COLO829 (cell line): Measurements from ENCODE around the gene SLC39A7.
A peak's percentile ranks its signal among the peaks of the same experiment; 100 is the strongest.

ENCODE experiments used
- DNase-seq: peaks from one replicate; pipeline ENCODE4 v3.0.0; 2012; ENCODE audit warnings: low spot score

SLC39A7 gene, protein sequence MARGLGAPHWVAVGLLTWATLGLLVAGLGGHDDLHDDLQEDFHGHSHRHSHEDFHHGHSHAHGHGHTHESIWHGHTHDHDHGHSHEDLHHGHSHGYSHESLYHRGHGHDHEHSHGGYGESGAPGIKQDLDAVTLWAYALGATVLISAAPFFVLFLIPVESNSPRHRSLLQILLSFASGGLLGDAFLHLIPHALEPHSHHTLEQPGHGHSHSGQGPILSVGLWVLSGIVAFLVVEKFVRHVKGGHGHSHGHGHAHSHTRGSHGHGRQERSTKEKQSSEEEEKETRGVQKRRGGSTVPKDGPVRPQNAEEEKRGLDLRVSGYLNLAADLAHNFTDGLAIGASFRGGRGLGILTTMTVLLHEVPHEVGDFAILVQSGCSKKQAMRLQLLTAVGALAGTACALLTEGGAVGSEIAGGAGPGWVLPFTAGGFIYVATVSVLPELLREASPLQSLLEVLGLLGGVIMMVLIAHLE

DNA sequence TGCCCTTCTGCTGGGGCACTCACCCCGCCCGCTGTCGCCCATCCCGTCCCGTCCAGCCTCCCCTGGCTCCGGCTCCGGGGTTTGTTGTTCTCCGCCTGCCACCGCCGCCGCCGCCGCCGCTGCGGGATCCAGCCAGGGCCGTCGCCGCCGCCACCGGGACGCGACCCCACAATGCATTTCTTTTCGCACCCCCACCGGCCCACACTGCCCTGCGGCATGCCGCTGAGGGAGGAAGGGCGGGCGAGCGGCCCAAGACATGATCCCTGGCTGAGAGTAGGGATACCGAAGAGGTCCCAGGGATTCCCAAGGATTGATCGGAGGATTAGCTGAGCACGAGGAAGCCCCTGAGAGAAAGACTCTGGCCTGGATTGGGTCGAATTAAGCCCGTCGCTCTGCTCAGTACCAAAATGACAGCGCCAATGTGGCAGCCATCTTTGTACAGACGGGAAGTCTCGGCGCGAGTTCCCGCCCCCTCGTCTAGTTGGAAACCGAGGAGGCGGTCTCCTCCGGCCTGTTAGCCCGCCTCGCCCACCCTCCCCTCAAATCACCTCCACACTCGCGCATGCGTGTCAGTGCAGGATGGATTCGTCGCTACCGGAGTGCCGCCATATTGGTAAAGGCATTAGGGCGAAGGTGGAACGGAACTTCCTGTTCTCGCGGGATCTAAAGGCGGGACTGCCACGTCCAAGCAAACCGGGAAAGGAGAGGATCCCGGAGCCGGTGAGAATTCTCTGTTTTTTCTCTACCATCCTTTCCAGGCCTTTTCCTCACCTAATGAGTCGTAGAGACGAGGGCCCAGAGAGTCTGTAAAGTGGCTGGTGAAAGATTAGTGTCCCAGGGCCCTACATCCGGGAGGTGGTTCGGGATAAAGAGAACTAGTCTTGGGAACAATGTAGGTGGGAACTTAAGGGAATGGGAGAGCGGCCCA, at the start of gene SLC39A7, which contains the start of gene RXRB:
TSS of gene SLC39A7 (plus strand) at position 649 of the 928 bp plus-strand sequence. CDS start 379 bp downstream, outside the sequence.
TSS of gene RXRB (minus strand) at position 447 of the 928 bp plus-strand sequence. CDS start at position 258, 189 bp downstream.
- peak; percentile 100 for DNase-seq

DNA sequence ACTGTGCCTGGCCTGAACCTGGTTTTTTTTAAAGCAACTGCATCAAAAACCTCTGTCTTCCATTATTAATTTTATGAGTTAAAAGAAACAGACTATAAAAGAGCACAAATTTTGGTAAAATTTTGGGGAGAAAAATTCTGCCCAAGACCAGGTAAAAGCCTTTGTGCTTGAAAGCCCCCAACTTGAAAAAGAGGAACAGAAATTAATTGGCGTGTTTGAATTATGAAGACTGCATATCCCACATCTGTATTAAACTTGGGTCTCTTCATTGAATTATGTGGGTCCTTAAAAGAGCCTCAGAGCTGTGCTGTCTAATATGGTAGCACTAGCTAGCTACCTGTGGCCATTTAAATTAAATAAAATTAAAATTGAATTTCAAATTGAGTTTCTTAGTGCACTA, 49.6 kb upstream of the SLC39A7 start:
- DNase-seq = no peak

DNA sequence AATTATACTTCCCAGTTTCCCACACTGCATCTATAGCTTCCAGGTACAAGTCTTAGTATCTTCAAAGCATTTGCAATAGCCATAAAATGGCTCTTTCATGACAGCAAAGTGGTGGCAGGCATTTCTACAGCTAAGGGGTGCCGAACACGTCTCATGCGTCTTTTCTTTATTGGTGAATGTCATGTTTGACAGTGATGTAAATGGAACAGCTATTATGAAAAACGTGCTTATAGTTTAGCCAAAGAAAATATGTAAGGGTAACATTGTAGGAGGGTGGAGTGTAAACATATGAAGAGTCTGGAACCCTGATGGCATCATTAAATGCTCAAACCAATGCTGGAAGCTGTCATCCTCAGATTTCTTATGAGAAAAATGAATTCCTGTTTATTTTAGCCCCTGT, 46.3 kb upstream of the SLC39A7 start:
- no peak for DNase-seq

DNA sequence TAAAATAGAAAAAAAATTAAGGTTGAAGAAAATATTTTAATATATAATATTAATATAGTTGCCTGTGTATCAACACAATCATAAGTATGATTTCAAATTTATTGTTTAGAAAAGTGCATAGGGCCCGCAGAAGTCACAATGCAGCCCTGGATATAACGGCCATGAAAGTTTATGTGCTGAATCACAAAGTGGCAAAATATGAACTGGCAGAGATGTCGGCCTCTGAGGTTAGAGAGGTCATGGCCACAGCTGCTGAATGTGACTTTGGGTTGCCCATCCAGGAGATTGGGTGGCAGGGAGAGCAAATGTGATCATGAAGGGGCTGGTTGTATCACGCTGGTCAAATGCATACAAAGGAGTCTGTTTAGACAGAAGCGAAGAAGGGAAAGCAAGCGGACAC, 44.1 kb upstream of the SLC39A7 start:
- no peak for DNase-seq

DNA sequence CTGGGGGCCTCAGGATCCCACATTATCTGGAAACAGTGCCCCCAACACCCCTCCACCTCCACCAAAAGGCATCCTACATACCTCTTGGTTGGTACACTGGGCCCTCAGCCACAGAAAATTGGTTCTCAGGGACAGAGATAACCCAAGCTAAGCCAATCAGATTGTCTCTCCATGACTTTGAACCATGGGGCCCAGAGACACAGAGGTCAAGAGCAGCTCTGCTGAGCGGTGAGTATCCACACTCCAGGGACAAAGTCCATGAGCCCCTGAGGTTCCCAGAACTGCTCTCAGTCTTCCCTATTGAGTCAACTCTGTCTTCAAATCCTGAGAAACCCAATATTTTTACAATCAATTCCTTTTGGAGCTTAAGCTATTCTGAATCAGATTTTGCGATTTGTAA, 43.7 kb upstream of the SLC39A7 start:
- DNase-seq = no peak

DNA sequence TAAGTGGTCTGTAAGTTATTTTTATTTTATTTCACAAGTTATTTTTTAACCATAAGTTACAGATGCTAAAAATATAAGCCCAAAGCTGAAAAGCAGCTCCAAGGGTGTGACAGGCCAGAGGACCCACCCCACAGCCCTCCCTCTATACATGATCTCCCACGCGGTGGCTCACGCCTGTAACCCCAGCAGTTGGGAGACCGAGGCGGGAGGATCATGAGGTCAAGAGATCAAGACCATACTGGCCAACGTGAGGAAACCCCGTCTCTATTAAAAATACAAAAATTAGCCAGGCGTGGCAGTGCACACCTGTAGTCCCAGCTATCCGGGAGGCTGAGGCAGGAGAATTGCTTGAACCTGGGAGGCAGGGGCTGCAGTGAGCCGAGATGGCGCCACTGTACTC, 40.6 kb upstream of the SLC39A7 start:
- DNase-seq = no peak

DNA sequence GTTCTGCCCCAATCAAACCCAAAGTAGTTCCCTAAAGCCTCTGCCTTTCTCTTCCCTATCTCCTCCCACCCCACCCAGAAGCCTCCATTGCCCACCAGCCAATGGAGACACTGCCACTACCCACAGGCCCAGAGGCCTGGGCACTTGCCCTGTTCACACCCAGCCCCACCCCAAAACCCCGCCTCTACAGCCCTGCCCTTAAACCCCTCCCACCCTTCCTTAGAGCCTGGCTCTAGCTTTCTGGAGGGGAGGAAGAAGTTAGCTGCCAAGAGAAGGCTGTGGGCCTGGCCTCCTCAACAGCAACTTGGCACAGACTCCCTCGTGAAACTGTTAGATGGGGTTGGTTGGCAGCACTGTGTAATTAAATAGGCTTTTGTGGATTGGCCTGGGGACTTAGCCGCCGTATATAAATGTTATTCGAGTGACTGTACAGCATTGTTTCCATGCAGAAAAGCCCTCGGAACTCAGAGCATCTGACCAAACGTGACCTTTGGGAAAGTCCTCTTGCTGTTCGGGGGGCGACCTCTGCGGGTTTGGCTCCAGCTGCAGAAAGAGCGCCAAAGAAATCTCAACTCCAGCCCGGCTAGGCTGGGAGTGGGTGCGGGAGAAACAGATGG, 39.8 kb upstream of the SLC39A7 start:
- DNase-seq = peak; percentile 95

DNA sequence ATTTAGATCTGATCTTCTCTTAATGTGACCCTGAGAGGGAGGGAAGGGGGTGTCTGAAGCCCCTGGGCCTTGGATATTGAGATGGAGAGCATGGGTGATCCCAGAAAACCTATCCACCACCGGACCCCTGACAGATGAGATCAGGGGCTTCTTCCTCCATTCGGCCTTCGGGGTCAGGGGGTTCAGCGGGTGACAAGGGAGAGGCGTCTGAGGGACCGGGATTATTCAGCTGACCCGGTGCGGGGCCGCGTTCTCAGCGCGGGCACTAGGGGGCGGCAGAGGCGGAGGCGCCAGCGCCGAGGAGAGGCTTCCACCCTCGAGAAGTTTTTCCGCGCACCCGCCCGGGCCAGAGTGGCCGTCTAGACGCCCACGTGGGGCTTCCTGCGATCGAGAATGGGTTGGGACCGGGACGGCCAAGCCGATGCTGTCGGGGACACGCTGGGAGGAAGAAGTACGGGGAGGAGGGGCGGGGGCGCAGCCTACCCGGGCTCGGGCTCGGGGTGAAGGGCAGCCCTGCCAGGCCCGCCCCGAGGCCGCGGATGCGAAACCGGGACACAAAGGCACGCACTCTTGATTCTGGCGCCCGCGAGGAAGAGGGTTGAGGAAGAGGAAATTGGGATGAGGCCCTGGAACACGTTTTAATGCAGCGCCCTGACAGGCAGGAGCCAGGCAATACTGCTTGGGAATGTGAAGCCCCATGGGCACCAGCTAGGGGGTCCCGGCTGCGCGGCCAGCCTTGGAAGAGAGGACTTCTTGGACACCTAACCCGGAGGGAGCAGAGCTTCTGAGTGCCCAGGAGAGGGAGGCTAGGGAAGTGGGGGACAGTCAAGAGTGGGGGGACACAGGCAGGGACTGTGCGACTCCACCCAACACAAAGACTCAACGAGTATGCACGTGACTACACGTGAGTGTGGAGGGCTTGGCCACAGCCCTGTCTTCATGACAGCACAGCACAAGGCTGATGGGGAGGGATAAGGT, 39.0 kb upstream of the SLC39A7 start:
- peak; percentile 81 for DNase-seq

DNA sequence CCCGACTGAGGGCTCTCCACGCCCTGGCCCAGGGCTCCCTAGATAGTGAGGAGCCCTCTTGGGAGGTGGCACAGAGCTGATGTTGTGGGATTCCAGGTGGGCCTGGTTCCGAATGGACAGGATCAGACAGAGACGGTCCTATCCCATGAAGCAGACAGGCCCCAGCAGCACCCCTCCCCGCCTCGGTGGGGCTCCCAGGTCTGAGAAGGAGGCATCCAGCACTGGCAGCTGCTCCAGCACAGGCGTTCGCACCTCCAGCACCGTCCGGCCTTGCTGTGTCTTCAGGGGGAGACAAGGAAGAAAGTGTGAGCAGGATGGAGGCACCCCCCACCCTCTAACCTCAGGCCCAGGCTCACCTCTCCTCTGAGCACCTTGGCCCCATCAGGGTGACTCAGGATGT, 37.1 kb upstream of the SLC39A7 start:
- DNase-seq = no peak

DNA sequence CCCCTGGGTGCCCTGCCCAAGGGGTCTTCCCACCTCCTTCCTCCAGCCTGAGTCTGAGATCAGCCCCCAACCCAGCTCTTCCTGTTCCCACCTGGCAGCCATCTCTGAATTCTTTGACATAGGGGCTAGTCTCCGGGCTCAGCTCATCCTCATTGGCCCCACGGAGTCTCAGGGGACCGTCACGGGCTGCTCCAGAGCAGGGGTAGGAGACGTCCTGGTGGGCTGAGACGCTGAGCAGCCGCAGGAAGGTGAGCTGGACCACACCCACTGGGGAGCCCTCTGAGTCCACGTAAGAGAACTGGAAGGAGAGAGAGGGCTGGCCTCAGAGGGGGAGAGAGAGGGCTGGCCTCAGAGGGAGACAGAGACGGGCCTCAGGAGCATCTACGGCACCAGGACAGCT, 36.5 kb upstream of the SLC39A7 start:
- no peak for DNase-seq

DNA sequence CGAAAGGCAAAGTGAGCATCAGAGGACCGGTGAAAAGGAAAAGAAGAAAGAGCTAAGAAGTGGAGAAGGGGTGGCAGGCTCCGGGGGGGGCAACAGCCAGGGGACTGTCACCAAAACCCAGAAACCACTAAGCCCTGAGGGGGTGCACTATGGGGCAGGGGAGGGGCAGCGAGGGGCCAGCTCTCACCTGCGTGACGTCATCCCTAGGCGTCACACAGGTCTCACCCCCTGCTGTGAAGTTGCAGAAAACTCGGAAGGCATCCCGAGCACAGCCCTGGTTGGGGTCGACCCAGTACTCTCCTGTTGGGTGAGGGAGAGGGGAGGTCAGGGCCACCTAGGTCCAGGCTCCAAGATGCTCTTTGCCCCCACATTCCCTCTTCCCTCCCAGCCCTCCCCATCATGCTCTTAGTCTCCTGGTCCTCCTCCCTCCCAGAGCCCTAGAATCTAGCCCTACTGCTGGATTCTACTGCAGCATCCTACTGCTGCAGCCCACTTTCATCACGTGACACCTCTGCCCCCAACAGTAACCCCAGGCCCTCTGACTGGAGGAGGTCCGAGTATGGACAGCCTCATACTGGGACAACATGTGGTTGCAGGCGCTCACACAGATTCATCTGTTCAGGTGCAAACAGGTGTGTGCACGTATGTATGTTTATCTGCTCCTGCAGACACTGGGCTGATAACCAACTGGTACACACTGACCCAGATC, 35.8 kb upstream of the SLC39A7 start:
- DNase-seq = no peak

DNA sequence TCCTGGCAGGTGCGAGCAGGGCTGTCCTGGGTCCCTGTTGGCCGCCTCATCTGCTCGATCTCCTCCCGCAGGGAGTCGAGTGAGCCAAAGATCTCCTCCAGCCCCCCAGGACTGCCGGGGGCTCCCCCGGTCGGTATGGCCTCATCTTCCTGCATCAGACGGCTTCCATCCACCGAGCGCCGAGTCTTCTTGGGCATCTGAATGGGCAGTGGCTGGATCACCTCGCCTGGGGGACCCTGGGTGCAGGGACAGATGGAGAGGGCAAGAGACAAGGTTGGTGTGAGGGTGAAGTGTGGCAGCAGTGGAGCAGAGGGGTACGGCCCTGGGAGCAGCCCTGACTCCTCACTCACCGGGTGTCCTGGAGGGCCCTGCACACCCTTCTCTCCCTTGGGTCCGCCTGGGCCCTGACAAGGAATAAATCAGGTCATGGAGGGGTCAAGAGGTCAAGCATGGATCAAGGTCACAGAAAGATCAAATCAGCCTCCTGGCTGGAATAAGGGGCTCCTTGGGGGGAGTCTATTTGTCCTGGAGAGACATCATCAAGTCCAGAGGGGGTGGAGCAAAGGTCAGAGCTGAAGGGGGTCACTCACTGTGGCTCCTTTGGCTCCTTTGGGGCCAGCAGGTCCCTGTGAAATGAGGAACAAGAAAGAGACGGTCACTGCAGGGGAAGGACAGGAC, 34.9 kb upstream of the SLC39A7 start:
- DNase-seq = no peak

DNA sequence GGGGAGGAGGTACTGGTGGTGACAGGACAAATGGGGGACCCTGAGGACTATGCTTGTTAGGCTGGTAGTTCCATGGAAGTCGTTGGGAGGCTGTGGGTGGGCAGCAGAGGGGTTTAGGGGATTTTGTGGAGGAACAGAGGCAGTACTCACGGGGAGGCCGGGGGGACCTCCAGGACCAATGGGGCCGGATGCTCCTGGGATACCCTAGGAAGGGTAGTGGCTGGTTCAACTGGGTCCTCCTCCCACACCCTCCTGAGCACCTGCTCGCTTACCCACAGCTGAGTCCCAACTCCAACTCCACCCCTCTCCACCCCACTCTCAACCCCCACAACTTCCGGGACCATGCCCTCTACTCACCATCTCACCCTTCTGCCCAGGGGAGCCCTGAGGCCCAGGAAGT, 34.3 kb upstream of the SLC39A7 start:
- DNase-seq = no peak

DNA sequence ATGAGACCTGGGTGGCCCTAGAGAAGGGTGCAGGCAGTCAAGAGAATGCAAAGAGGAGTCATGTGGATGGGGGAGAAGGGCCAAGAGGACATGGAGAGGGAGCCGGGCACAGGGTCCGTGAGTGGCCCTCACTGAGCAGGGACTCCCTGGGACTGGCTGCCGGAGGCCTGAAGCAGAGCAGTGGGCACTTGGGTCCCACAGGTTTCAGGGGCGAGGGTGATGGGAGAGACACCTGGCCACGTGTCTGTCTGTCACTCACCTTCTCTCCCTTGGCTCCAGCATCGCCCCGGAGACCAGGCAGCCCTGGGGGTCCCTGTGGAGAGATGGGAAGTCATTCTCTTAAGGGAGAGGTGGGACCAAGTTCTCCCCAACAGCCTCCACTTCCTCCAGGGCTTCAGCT, 33.9 kb upstream of the SLC39A7 start:
- DNase-seq = no peak

DNA sequence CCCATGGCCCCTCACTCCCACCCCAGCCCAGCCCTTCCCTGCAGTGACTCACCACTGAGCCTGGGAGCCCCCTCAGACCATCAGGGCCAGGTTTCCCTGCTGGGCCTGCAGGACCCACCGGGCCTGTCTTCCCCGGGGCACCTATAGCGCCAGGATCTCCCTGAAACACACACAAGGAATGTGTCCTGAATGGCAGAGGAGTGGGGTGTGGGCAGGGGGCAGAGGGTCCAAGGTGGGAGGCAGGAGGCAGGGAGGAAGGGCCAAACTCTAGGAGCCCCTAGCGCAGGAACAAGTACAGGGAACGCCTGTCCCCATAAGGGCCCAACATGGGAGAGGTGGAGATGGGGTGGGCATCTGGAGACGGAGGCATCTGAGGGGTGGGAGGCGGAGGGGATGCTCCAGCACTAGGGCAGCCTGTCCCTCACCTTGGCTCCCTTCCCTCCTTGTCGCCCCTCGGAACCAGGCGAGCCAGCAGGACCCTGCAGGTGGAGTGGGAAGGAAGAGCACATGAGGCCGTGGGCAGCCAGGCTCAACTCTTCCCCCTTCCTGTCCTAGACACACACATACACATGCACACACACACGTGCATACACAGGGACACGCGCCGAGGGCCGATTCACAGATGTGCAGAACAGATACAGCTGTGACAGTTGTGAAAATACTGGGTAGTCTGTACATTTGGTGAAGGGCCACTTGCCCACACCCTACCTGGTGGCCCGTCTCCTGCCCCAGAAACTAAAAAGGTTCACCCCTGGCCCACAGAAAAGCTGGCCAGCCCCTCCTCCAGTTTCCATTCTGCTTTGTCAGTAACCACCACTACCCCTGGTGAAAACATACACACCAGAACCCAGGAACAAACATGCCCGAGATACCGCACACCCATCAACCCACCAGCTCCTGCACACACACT, 33.0 kb upstream of the SLC39A7 start:
- DNase-seq = no peak

DNA sequence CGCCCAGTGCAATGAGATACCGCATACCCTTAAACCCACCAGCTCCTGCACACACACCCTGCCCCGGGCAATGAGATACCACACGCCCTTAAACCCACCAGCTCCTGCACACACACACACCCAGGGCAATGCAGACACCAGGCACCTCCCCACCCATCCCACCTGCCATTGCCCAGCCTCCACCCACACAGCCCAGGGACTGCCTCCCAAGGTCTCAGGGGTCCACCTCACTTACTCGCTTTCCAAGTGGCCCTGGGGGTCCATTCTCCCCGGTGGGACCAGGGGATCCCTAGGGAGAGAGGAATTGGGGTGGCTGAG, 32.4 kb upstream of the SLC39A7 start:
- DNase-seq = no peak

DNA sequence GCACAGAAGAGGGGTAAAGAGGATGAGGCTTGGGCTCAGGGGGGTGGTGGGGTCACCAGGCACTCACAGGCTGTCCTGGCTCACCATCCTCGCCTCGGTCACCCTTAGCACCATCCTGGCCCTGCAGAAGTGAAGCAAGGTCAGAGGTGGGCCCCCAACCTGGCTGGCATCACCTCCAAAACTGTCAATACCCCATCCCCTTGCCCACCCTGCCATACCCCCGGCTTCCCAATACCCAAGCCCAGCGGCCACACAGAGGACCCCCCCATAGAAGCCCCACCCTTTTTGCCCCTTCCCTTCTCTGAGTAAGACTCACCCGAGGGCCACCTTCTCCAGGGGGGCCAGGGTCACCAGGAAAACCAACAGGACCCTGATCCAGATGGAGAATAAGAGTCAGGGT, 32.0 kb upstream of the SLC39A7 start:
- no peak for DNase-seq

DNA sequence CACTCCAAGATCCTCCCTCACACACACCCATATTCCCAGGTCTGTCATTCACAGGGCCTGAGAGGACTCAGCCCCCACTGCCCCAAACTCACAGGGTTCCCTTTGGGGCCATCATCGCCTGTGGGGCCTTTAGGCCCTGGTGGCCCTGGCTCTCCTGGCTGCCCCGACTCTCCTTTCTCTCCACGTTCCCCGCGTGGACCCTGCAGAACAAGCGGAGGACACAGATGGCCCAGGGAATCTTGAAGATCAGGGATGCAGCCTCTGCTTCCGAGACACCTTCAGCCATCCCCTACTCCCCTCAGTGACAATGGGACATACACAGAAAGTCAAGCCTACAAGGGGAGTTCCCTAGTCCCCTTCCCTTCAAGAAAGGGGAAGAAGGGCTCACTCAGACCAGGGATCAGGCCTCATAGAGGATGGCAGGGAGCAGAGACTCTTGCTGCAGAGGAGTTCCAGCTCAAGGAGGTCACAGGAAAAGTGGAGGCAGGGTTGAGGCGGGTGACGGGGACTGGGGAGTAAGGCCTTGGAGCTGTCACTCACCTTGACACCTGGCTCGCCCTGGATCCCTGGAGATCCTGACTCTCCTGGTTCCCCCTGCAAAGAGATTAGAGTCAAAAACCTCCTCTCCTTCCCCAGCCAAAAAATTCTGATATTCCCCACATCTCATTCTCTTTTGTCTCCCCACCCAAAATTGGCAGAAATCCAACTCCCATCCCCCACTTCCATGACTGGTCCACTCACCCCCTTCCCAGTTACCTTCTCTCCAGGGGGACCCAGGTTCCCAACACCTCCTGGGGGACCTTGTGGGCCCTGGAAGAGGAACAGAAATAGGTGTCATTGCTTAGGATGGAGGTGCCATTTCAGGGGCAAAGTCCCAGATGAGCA, 31.1 kb upstream of the SLC39A7 start:
- DNase-seq = no peak
